BLaER1 (cell line): Measurements from ENCODE around the gene SMAP2.
A peak's percentile ranks its signal among the peaks of the same experiment; 100 is the strongest.

Experiments
- H3K27ac ChIP-seq: shearing (Covaris generic); formaldehyde crosslinking; 2 replicates; pipeline ENCODE4 v1.8.1; 2022
- H3K27me3 ChIP-seq: shearing (Covaris generic); formaldehyde crosslinking; 2 replicates; pipeline ENCODE4 v1.8.1; 2022
- H3K36me3 ChIP-seq: shearing (Covaris generic); formaldehyde crosslinking; 2 replicates; pipeline ENCODE4 v1.8.1; 2022
- H3K4me1 ChIP-seq: shearing (Covaris generic); formaldehyde crosslinking; 2 replicates; pipeline ENCODE4 v1.8.1; 2022
- H3K4me2 ChIP-seq: shearing (Covaris generic); formaldehyde crosslinking; 2 replicates; pipeline ENCODE4 v1.8.1; 2022
- H3K4me3 ChIP-seq: shearing (Covaris generic); formaldehyde crosslinking; 2 replicates; pipeline ENCODE4 v1.8.1; 2022
- H3K9ac ChIP-seq: shearing (Covaris generic); formaldehyde crosslinking; 2 replicates; pipeline ENCODE4 v1.8.1; 2022
- H3K9me3 ChIP-seq: shearing (Covaris generic); formaldehyde crosslinking; 2 replicates; pipeline ENCODE4 v1.8.1; 2022
- H4K20me1 ChIP-seq: shearing (Covaris generic); formaldehyde crosslinking; 2 replicates; pipeline ENCODE4 v1.8.1; 2022
- Cebpa-rat ChIP-seq: shearing (Covaris generic); IDR thresholded peaks from 2 replicates; pipeline ENCODE4 v1.8.1; 2022

SMAP2 gene

DNA sequence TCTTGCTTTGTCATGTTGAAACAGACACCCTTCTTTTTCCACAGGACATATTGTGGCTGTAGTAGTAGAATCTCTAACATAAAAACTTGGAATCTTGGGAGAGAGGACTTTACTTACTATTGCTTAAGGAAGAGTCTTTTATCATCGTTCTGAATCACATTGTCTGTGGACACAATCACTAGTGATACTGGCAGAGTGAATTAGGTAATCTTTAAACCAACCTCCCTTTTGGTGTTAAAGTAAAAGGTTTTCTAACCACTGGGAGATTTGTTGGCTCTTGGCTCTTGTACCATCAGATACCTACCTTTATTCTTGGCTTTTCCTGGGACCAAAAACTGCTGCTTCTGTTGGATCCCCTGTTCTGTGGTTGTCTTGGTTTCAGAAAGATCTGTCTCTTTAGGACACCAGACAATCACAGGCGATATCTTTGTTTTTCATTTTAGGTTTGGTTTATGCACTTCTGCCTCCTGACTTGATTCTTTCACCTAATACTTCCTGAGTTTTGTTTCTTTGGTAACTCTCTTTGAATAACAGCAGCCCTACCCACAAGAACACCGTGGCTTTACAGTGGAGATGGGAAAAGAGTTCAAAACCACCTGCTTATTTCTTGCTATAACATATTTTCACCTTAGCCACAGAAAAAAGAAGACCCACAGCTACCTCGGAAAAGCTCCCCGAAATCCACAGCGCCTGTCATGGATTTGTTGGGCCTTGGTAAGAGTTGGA lies 40.2 kb downstream of the SMAP2 start:
- H3K4me1 ChIP-seq, result no peaks in the 10 kb centered on the region
- no peak overlapping the region for H3K9ac ChIP-seq
- H3K27me3 ChIP-seq, result no peaks in the 10 kb centered on the region
- no peak overlapping the region for H3K27ac ChIP-seq
- H3K4me3 ChIP-seq, result no peak overlapping the region
- no peaks in the 10 kb centered on the region; the same call in 1 of the 2 replicates for H4K20me1 ChIP-seq
- H3K4me2 ChIP-seq, result no peak overlapping the region
- TF ChIP-seq Cebpa-rat, result no peak
- no peaks in the 10 kb centered on the region for H3K9me3 ChIP-seq
- H3K36me3 ChIP-seq, result peaks cover 89% of the 10 kb centered on the region

DNA sequence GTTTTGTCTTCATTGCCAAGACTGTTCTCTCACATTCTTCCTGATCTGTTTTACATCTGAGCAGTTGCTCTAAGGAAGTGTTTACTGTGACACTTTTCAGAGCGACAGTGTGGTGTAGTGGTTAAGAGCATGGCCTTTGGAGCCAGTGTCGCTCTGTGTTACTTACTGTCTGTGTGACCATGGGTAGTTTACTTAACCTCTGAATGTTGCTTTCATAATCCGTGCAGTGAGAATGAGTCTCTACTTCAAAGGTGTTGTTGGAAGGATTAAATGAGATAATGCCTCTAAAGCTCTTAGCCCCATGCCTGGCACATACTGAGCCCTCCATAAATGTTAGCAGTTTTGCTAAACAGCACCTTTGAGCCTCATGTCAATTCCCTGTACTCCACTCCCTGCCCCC lies 40.8 kb downstream of the SMAP2 start:
- H3K27ac ChIP-seq, result no peak overlapping the region
- no peak for TF ChIP-seq Cebpa-rat
- no peaks in the 10 kb centered on the region for H3K9me3 ChIP-seq
- no peak overlapping the region for H3K9ac ChIP-seq
- H3K27me3 ChIP-seq, result no peaks in the 10 kb centered on the region
- no peaks in the 10 kb centered on the region for H4K20me1 ChIP-seq
- H3K36me3 ChIP-seq, result peaks cover 87% of the 10 kb centered on the region
- no peak overlapping the region for H3K4me3 ChIP-seq
- H3K4me1 ChIP-seq, result no peaks in the 10 kb centered on the region
- H3K4me2 ChIP-seq, result no peak overlapping the region

DNA sequence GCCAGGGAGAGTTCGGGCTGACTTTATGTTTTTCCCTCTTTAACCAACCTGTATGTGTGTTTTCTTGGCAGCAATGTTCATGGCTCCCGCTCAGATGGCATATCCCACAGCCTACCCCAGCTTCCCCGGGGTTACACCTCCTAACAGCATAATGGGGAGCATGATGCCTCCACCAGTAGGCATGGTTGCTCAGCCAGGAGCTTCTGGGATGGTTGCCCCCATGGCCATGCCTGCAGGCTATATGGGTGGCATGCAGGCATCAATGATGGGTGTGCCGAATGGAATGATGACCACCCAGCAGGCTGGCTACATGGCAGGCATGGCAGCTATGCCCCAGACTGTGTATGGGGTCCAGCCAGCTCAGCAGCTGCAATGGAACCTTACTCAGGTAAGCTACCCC lies 43.2 kb downstream of the SMAP2 start:
- peaks cover 77% of the 10 kb centered on the region for H3K36me3 ChIP-seq
- H3K27me3 ChIP-seq, result no peaks in the 10 kb centered on the region
- H3K4me2 ChIP-seq, result no peak overlapping the region
- no peak for TF ChIP-seq Cebpa-rat
- no peaks in the 10 kb centered on the region for H4K20me1 ChIP-seq
- H3K4me3 ChIP-seq, result no peak overlapping the region
- no peaks in the 10 kb centered on the region for H3K9me3 ChIP-seq
- no peak overlapping the region for H3K9ac ChIP-seq
- H3K27ac ChIP-seq, result no peak overlapping the region
- H3K4me1 ChIP-seq, result peaks cover 7% of the 10 kb centered on the region

DNA sequence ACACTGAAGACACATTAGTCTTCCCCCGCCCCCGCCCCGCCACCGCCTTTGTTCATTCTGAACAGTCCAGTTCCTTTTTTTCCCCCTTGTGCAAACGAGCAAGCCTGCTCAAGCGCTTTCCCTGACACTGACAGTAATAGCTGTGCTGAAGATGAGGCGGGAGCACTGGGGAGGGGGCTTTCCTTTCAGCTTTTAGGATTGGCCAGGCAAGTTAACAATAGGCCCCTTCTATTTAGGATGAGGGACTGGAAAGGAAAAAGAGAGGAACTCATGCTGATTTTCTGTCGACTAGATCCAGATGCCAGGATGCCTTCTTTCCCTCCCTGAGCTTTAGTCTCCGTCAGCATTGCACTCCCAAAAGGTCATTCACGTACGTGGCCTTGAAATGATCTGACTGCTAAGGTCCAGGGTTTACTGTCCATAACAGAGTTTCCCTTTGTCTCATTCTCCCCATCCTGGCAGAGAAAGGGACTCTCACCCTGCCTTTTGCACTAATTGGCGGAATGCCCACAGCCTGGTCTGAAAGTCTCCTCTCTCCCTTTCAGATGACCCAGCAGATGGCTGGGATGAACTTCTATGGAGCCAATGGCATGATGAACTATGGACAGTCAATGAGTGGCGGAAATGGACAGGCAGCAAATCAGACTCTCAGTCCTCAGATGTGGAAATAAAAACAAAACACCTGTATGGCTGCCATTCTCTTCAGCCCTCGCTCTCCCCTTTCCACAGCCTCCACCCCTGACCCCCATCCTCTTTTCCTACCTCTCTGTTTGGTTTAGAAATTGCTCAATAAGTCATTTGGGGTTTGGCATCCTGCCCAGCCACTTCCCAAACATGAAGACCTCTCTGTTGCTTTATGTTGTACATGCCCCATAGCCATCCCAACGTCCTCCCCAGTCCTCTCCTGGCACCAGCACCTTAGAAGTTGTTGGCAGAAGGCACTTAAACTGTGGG lies 48.2 kb downstream of the SMAP2 start:
- peak overlapping the region; percentile 50 for H3K4me2 ChIP-seq
- peak; percentile 31; the same call in 1 of the 2 replicates for TF ChIP-seq Cebpa-rat
- no peaks in the 10 kb centered on the region for H3K27me3 ChIP-seq
- H3K4me3 ChIP-seq, result no peak overlapping the region
- peaks cover 79% of the 10 kb centered on the region for H3K36me3 ChIP-seq
- H3K9ac ChIP-seq, result no peak overlapping the region
- H3K9me3 ChIP-seq, result peaks cover 4% of the 10 kb centered on the region; the same call in 1 of the 2 replicates
- H3K4me1 ChIP-seq, result peaks cover 31% of the 10 kb centered on the region
- no peak overlapping the region for H3K27ac ChIP-seq
- H4K20me1 ChIP-seq, result no peaks in the 10 kb centered on the region

DNA sequence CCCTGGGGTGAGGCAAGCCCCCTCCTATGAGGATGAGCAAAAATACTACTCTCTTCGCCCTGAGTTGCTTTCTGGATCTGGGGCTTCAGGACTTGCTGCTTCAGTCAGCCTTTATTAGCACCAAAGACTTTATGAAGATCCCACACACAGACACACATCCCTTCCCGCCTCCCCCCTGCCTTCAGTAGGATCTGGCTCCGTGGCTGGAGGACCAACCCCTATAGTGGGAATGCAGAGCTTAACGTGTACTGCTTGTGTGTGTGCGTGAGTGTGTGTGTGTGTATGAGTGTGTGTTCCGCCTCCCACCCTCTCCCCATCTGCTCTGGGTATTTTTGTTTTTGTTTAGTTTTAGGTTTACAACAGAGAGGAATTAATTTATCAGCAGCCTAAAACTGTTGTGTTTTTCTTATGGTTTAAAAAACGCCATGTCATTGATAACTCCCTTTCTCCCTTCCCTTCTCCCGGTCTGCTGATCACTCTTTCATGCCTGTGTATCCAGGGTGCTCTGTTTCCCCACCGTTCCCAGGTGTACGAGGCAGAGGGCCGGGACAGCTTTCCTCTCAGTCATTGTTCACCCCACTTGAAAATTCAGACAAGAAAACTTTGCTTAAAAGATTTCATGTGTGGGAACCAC lies 49.2 kb downstream of the SMAP2 start:
- H3K36me3 ChIP-seq, result peaks cover 69% of the 10 kb centered on the region
- no peak overlapping the region for H3K4me3 ChIP-seq
- no peak for TF ChIP-seq Cebpa-rat
- no peak overlapping the region for H3K9ac ChIP-seq
- peaks cover 31% of the 10 kb centered on the region for H3K4me1 ChIP-seq
- H3K4me2 ChIP-seq, result no peak overlapping the region
- no peak overlapping the region for H3K27ac ChIP-seq
- no peaks in the 10 kb centered on the region for H3K27me3 ChIP-seq
- H3K9me3 ChIP-seq, result peaks cover 4% of the 10 kb centered on the region; the same call in 1 of the 2 replicates
- no peaks in the 10 kb centered on the region for H4K20me1 ChIP-seq

DNA sequence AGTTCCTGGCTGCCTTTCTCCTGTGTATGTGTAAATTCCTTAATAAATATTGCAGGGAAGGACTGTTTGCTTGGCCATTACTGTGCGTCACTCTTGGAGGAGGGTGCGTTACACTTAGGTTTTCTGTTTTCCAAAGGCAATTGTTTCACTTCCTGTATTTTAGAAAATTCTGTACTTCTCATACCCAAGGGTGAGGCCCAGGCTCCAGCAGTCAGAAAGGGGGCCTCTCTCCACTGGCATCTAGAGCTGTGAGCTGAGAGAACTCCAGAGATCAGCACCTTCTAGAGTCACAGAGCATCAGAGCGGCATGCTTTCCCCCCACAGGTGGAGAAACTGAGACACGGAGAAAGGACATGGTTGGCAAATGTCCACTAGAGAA lies 49.7 kb downstream of the SMAP2 start:
- Histone ChIP-seq H3K27ac (no peak overlapping the region), H3K9me3 (peaks cover 4% of the 10 kb centered on the region; the same call in 1 of the 2 replicates), H3K36me3 (peaks cover 66% of the 10 kb centered on the region), H3K4me3 (no peak overlapping the region), H3K9ac (no peak overlapping the region), H3K4me1 (peaks cover 31% of the 10 kb centered on the region), H3K27me3 (no peaks in the 10 kb centered on the region), H3K4me2 (no peak overlapping the region), H4K20me1 (no peaks in the 10 kb centered on the region)
- TF ChIP-seq Cebpa-rat, result no peak

DNA sequence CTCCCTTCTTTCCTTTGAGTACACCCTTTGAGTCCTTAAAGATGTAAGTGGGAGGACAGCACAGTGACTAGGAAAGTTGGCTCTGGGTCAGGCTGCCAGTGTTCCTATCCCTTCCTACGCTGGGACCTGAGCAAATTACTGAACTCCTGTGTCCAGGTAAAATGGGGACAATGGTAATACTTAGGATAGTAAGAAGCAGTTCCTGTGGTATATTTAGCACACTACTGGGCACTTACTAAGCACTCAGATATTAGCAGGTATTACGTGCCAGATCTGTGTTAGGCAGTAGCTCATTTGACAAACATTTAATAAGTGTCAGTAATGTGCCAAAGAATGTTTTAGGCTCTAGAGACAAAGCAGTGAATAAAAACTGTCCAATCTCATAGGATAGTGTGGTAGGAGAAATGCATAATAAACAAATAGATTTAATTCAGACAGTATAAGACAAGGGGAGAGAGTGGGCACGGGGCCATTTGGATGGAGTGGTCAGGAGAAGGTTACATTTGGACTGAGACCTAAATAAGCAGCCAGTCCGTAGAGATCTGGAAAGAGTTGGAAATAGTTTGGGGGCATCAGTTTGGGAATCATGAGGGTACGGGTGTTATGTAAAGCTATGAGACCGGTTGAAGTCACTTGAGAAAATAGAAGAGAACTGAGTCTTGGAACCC lies 50.6 kb downstream of the SMAP2 start:
- peaks cover 59% of the 10 kb centered on the region for H3K36me3 ChIP-seq
- TF ChIP-seq Cebpa-rat, result no peak
- no peak overlapping the region for H3K9ac ChIP-seq
- no peak overlapping the region for H3K4me3 ChIP-seq
- peaks cover 4% of the 10 kb centered on the region; the same call in 1 of the 2 replicates for H3K9me3 ChIP-seq
- no peak overlapping the region for H3K4me2 ChIP-seq
- H3K4me1 ChIP-seq, result peaks cover 31% of the 10 kb centered on the region
- no peaks in the 10 kb centered on the region for H3K27me3 ChIP-seq
- H4K20me1 ChIP-seq, result no peaks in the 10 kb centered on the region
- no peak overlapping the region for H3K27ac ChIP-seq

DNA sequence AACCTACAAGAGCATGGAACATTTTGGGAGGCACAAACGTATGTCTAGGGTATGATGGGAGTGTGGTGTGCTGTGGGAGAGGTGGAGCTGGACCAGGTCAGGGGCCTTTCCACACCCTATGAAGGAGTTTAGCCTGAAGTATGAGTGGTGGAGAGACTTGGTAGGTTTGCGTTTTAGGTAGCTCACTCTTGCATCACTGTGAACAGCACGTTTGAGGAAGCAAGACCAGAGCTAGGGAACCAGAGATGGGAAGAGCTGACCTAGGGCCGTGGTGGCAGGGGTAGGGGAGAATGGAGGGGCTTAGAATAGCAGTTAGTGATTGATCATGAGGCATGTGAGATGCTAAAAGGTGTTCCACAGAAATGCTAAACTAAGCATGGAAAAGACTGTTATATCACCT lies 51.7 kb downstream of the SMAP2 start:
- Histone ChIP-seq H4K20me1 (no peaks in the 10 kb centered on the region), H3K4me1 (peaks cover 33% of the 10 kb centered on the region), H3K9me3 (peaks cover 8% of the 10 kb centered on the region; the same call in 1 of the 2 replicates), H3K27ac (no peak overlapping the region), H3K4me2 (no peak overlapping the region), H3K4me3 (no peak overlapping the region), H3K36me3 (peaks cover 50% of the 10 kb centered on the region), H3K9ac (no peak overlapping the region), H3K27me3 (no peaks in the 10 kb centered on the region)
- no peak for TF ChIP-seq Cebpa-rat

DNA sequence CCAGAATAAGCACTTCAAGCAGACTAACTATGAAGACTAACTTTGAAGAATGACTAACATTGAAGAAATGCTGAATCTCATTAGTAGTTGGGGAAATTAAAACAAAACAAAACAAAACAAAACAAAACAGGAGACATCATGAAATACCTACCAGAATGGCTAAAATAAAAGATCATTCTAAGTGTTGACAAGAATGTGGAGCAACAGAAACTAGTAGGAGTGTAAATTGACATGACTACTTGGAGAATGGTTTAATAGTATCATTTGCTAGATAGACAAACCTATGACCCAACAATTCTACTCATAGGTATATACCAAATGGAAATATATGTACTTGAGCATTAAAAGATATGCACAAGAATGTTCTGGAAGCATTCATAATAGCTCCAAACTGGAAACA lies 57.9 kb downstream of the SMAP2 start:
- Histone ChIP-seq H3K9ac (no peak overlapping the region), H3K4me2 (no peak overlapping the region), H3K4me3 (no peak overlapping the region), H3K36me3 (peaks cover 4% of the 10 kb centered on the region; the same call in 1 of the 2 replicates), H3K4me1 (peaks cover 10% of the 10 kb centered on the region), H3K27me3 (no peaks in the 10 kb centered on the region), H3K27ac (no peak overlapping the region), H3K9me3 (peaks cover 20% of the 10 kb centered on the region; the same call in 1 of the 2 replicates), H4K20me1 (no peaks in the 10 kb centered on the region)
- no peak for TF ChIP-seq Cebpa-rat
